NCI-H1930 (cell line): Measurements from ENCODE around the gene SUDS3.
"Not testable (repeated sequence)": the region's sequence is repeated elsewhere in the genome, so short reads cannot be mapped to it uniquely, and the experiment has no call there.

Experiments
- DNase-seq, 2 experiments: peaks; one replicate each; lab custom pipeline; 2025; lab: John Stamatoyannopoulos, UW

Gene SUDS3

GRCh38 chr12:118397708-118398440, 21.5 kb downstream of the SUDS3 start:
- DNase-seq, result no peak

GRCh38 chr12:118398524-118398923, 22.2 kb downstream of the SUDS3 start:
- DNase-seq, result no peak

- DNase-seq, result no peak
Observed at GRCh38 chr12:118398940-118399339, 22.6 kb downstream of the SUDS3 start.

- no peak for DNase-seq
Observed at GRCh38 chr12:118402251-118402650, 25.9 kb downstream of the SUDS3 start.

- peak in 1 of 2 experiments; percentile 36 for DNase-seq
Observed at GRCh38 chr12:118404876-118405521, 28.6 kb downstream of the SUDS3 start.

- DNase-seq, result not testable (repeated sequence)
Observed at GRCh38 chr12:118408241-118408640, 31.9 kb downstream of the SUDS3 start.

GRCh38 chr12:118409834-118410233, 33.5 kb downstream of the SUDS3 start:
- DNase-seq, result no peak

GRCh38 chr12:118417942-118418341, 41.6 kb downstream of the SUDS3 start:
- DNase-seq, result no peak

- DNase-seq, result no peak
Observed at GRCh38 chr12:118418385-118419057, 42.2 kb downstream of the SUDS3 start.

GRCh38 chr12:118420673-118421072, 44.3 kb downstream of the SUDS3 start:
- DNase-seq, result no peak

- DNase-seq, result no peak
Observed at GRCh38 chr12:118424884-118425283, 48.5 kb downstream of the SUDS3 start.

- no peak for DNase-seq
Observed at GRCh38 chr12:118425364-118425763, 49.0 kb downstream of the SUDS3 start.

- DNase-seq, result no peak
Observed at GRCh38 chr12:118427819-118428218, 51.5 kb downstream of the SUDS3 start.

- DNase-seq, result no peak
Observed at GRCh38 chr12:118428643-118429042, 52.3 kb downstream of the SUDS3 start.

GRCh38 chr12:118429688-118430383, 53.5 kb downstream of the SUDS3 start:
- no peak for DNase-seq

GRCh38 chr12:118430516-118430915, 54.2 kb downstream of the SUDS3 start:
- no peak for DNase-seq

GRCh38 chr12:118432812-118433545, 56.6 kb downstream of the SUDS3 start:
- no peak for DNase-seq

GRCh38 chr12:118436002-118436730, 59.8 kb downstream of the SUDS3 start:
- peak in 1 of 2 experiments; percentile 17 for DNase-seq

- DNase-seq, result no peak
Observed at GRCh38 chr12:118436986-118437385, 60.6 kb downstream of the SUDS3 start.

GRCh38 chr12:118439068-118439467, 62.7 kb downstream of the SUDS3 start:
- DNase-seq, result no peak

GRCh38 chr12:118446247-118446646, 69.9 kb downstream of the SUDS3 start:
- DNase-seq, result no peak
